SK-N-SH treated with all-trans-retinoic acid at 6 μM for 48 hours (cell line): ENCODE results near the gene SLC34A3.

Experiments
- ATAC-seq: fragments of 200-7000 bp; cut with Tn5 transposase; 3 replicates; pipeline ENCODE4 v1.9.1; 2020; ENCODE audit warnings: mild to moderate bottlenecking, moderate library complexity
- ARNTL ChIP-seq: fragments of 450-650 bp; formaldehyde crosslinking; IDR thresholded peaks from 2 replicates; pipeline ENCODE4 v1.5.0; 2020; ENCODE audit warnings: low read depth, mild to moderate bottlenecking, moderate library complexity, borderline replicate concordance
- BACH2 ChIP-seq: fragments of 250-450 bp; sonication (Bioruptor Pico); IDR thresholded peaks from 2 replicates; pipeline ENCODE4 v1.9.0; 2021; ENCODE audit warnings: mild to moderate bottlenecking, borderline replicate concordance
- CREB5 ChIP-seq: fragments of 250-450 bp; sonication (Bioruptor Pico); IDR thresholded peaks from 2 replicates; pipeline ENCODE4 v1.5.1; 2020; ENCODE audit warnings: low read depth, mild to moderate bottlenecking, moderate library complexity
- CSDC2 ChIP-seq: fragments of 250-450 bp; sonication (Bioruptor Pico); IDR thresholded peaks from 2 replicates; pipeline ENCODE4 v1.5.0; 2020; ENCODE audit warnings: mild to moderate bottlenecking, moderate library complexity
- ESRRG ChIP-seq: fragments of 250-450 bp; sonication (Bioruptor Pico); IDR thresholded peaks from 2 replicates; pipeline ENCODE4 v1.6.1; 2021; ENCODE audit warnings: mild to moderate bottlenecking
- GLIS3 ChIP-seq: fragments of 250-450 bp; sonication (Bioruptor Pico); IDR thresholded peaks from 2 replicates; pipeline ENCODE4 v1.5.0; 2020; ENCODE audit warnings: mild to moderate bottlenecking, moderate library complexity
- ISL1 ChIP-seq: fragments of 250-450 bp; sonication (Bioruptor Pico); IDR thresholded peaks from 2 replicates; pipeline ENCODE4 v2.1.2; 2022; ENCODE audit warnings: mild to moderate bottlenecking, moderate library complexity
- OSR1 ChIP-seq: fragments of 250-450 bp; sonication (Bioruptor Pico); IDR thresholded peaks from 2 replicates; pipeline ENCODE4 v1.8.0; 2022; ENCODE audit warnings: moderate library complexity, mild to moderate bottlenecking, inconsistent platforms
- PATZ1 ChIP-seq: fragments of 250-450 bp; sonication (Bioruptor Pico); IDR thresholded peaks from 2 replicates; pipeline ENCODE4 v1.8.0; 2020; ENCODE audit warnings: mild to moderate bottlenecking, moderate library complexity, borderline replicate concordance
- POU6F1 ChIP-seq: fragments of 250-450 bp; sonication (Bioruptor Pico); IDR thresholded peaks from 2 replicates; pipeline ENCODE4 v1.8.0; 2021; ENCODE audit warnings: low read depth, mild to moderate bottlenecking, moderate library complexity, borderline replicate concordance
- RARB ChIP-seq: fragments of 250-450 bp; sonication (Bioruptor Pico); IDR thresholded peaks from 2 replicates; pipeline ENCODE4 v1.8.0; 2021; ENCODE audit warnings: mild to moderate bottlenecking, moderate library complexity
- TCF4 ChIP-seq: fragments of 250-450 bp; sonication (Bioruptor Pico); IDR thresholded peaks from 2 replicates; pipeline ENCODE4 v1.8.0; 2021; ENCODE audit warnings: mild to moderate bottlenecking, moderate library complexity, borderline replicate concordance
- TOX ChIP-seq: fragments of 250-450 bp; sonication (Bioruptor Pico); IDR thresholded peaks from 2 replicates; pipeline ENCODE4 v1.8.0; 2021; ENCODE audit warnings: mild to moderate bottlenecking, moderate library complexity, borderline replicate concordance
- TSHZ2 ChIP-seq: fragments of 250-450 bp; sonication (Bioruptor Pico); IDR thresholded peaks from 2 replicates; pipeline ENCODE4 v1.5.0; 2020; ENCODE audit warnings: mild to moderate bottlenecking, moderate library complexity
- ZC3H10 ChIP-seq: fragments of 250-450 bp; sonication (Bioruptor Pico); IDR thresholded peaks from 2 replicates; pipeline ENCODE4 v1.5.1; 2021; ENCODE audit warnings: mild to moderate bottlenecking, moderate library complexity
- ZFP3 ChIP-seq: fragments of 250-450 bp; sonication (Bioruptor Pico); IDR thresholded peaks from 2 replicates; pipeline ENCODE4 v1.5.0; 2020; ENCODE audit warnings: mild to moderate bottlenecking, moderate library complexity
- ZNF565 ChIP-seq: fragments of 450-650 bp; formaldehyde crosslinking; conservative IDR thresholded peaks from 2 replicates; pipeline ENCODE4 v1.5.0; 2020; ENCODE audit warnings: low read depth, mild to moderate bottlenecking, moderate library complexity
- ZNF70 ChIP-seq: fragments of 450-650 bp; formaldehyde crosslinking; IDR thresholded peaks from 2 replicates; pipeline ENCODE4 v1.5.0; 2020; ENCODE audit warnings: mild to moderate bottlenecking, moderate library complexity
- TF ChIP-seq, protein P1 (sequence below): fragments of 250-450 bp; sonication (Bioruptor Pico); IDR thresholded peaks from 2 replicates; pipeline ENCODE4 v1.5.1; 2021; ENCODE audit warnings: mild to moderate bottlenecking, moderate library complexity

Gene SLC34A3

DNA sequence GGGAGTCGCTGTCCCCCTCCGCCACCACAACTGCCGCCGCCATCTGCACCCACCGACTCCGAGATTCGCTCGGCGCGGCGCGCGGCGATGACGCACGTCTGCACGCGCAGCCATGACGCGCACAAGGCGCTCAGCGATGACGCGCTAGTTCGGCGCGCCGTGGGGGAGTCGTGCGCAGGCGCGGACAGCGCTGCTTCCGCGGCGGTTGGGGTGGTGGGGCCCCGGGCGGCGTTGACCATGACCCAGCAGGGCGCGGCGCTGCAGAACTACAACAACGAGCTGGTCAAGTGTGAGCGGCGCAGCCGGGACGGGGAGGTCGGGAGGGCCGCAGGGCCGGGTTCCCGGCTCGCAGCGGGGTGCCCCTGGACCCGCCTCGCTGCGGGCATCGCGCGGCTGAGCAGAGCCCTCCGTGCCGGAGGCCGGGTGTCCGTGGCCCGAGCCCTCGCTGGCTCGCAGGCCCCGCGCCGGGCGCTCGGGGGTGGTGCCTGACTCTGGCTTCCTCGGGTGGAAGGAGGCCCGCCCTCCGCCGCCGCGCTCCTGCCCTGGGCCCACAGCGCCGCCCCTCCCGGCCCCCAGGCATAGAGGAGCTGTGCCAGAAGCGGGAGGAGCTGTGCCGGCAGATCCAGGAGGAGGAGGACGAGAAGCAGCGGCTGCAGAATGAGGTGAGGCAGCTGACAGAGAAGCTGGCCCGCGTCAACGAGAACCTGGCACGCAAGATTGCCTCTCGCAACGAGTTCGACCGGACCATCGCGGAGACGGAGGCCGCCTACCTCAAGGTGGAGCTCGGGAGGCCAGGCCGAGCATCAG lies 42.0 kb upstream of the SLC34A3 start, which contains the start of the genes ANAPC2 and SSNA1:
TSS of gene ANAPC2 (minus strand) at position 71 of the 807 bp plus-strand sequence. CDS start at position 43, 28 bp downstream.
TSS of gene SSNA1 (plus strand) at position 187 of the 807 bp plus-strand sequence. CDS start at position 238, 51 bp downstream.
- ATAC-seq, result peak; percentile 86
- TF ChIP-seq ARNTL (CRISPR knock-in tag) (no peak), ZNF70 (peak; percentile 66)
- TF ChIP-seq, all 23 proteins: peak for 1

- TF ChIP-seq ISL1 (CRISPR knock-in tag) (no peak), PATZ1 (CRISPR knock-in tag) (no peak), TOX (CRISPR knock-in tag) (no peak), GLIS3 (CRISPR knock-in tag) (no peak), ARNTL (CRISPR knock-in tag) (no peak), CREB5 (CRISPR knock-in tag) (no peak), TSHZ2 (CRISPR knock-in tag) (no peak), ESRRG (no peak), CSDC2 (CRISPR knock-in tag) (no peak), TCF4 (no peak), ZFP3 (no peak), RARB (CRISPR knock-in tag) (no peak), OSR1 (CRISPR knock-in tag) (no peak), ZC3H10 (CRISPR knock-in tag) (no peak), POU6F1 (CRISPR knock-in tag) (no peak), BACH2 (no peak), ZNF565 (no peak), ZNF70 (no peak)
- TF ChIP-seq, protein P1, sequence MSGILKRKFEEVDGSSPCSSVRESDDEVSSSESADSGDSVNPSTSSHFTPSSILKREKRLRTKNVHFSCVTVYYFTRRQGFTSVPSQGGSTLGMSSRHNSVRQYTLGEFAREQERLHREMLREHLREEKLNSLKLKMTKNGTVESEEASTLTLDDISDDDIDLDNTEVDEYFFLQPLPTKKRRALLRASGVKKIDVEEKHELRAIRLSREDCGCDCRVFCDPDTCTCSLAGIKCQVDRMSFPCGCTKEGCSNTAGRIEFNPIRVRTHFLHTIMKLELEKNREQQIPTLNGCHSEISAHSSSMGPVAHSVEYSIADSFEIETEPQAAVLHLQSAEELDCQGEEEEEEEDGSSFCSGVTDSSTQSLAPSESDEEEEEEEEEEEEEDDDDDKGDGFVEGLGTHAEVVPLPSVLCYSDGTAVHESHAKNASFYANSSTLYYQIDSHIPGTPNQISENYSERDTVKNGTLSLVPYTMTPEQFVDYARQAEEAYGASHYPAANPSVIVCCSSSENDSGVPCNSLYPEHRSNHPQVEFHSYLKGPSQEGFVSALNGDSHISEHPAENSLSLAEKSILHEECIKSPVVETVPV, result no peak
- TF ChIP-seq, all 23 proteins: peak for 0
- ATAC-seq, result no peak; the same call in 2 of the 3 replicates
These were observed 41.1 kb upstream of the SLC34A3 start for GRCh38 chr9:137189297-137190295.
